BE2C (cell line): Measurements from ENCODE around the gene AKAP14.
"Not testable (repeated sequence)": the region's sequence is repeated elsewhere in the genome, so short reads cannot be mapped to it uniquely, and the experiment has no call there.

Source experiments
- DNase-seq: peaks from one replicate; pipeline ENCODE4 v3.0.0-alpha.2; 2020
- H3K27me3 ChIP-seq: fragments of 250-450 bp; sonication (Bioruptor Pico); 2 replicates; pipeline ENCODE4 v1.5.1; 2020; ENCODE audit warnings: mild to moderate bottlenecking
- H3K36me3 ChIP-seq: fragments of 250-450 bp; sonication (Bioruptor Pico); 2 replicates; pipeline ENCODE4 v1.5.1; 2020; ENCODE audit warnings: mild to moderate bottlenecking
- H3K4me1 ChIP-seq: fragments of 250-450 bp; sonication (Bioruptor Pico); 2 replicates; pipeline ENCODE4 v1.5.1; 2020
- H3K4me3 ChIP-seq: 2 replicates; pipeline ENCODE4 v1.5.1; 2011; ENCODE audit warnings: low read depth, low read length
- H3K9me3 ChIP-seq: fragments of 250-450 bp; sonication (Bioruptor Pico); 2 replicates; pipeline ENCODE4 v1.5.1; 2020
- CTCF ChIP-seq: IDR thresholded peaks from 2 replicates; pipeline ENCODE4 v1.5.1; 2012; ENCODE audit warnings: mild to moderate bottlenecking, low read depth, low read length

AKAP14 gene

GRCh38 chrX:119887721-119888425, 7.8 kb upstream of the AKAP14 start:
- Histone ChIP-seq H3K36me3 (no peaks in the 10 kb centered on the region), H3K4me3 (peak overlapping the region; percentile 54), H3K4me1 (no peaks in the 10 kb centered on the region), H3K27me3 (no peaks in the 10 kb centered on the region), H3K9me3 (no peaks in the 10 kb centered on the region)
- peak; percentile 84 for DNase-seq
- peak; percentile 72 for TF ChIP-seq CTCF

- not testable (repeated sequence) for DNase-seq, H3K4me3 ChIP-seq, H3K4me1 ChIP-seq
Measured at GRCh38 chrX:119890626-119891025, 5.1 kb upstream of the AKAP14 start.

GRCh38 chrX:119891961-119892692, 3.6 kb upstream of the AKAP14 start:
- not testable (repeated sequence) for H3K9me3 ChIP-seq, DNase-seq, H3K4me3 ChIP-seq, H3K36me3 ChIP-seq, H3K4me1 ChIP-seq, H3K27me3 ChIP-seq

More at GRCh38 chrX:119890626-119891025, 5.1 kb upstream of the AKAP14 start:
- not testable (repeated sequence) for H3K27me3 ChIP-seq, H3K36me3 ChIP-seq, H3K9me3 ChIP-seq

GRCh38 chrX:119899125-119899524, 3.4 kb downstream of the AKAP14 start:
- DNase-seq = no peak
- Histone ChIP-seq H3K4me3 (no peak overlapping the region), H3K27me3 (no peaks in the 10 kb centered on the region), H3K36me3 (no peaks in the 10 kb centered on the region), H3K4me1 (no peaks in the 10 kb centered on the region), H3K9me3 (no peaks in the 10 kb centered on the region)
- TF ChIP-seq CTCF = no peak

- Histone ChIP-seq H3K27me3 (no peaks in the 10 kb centered on the region), H3K4me1 (no peaks in the 10 kb centered on the region), H3K9me3 (no peaks in the 10 kb centered on the region), H3K36me3 (no peaks in the 10 kb centered on the region), H3K4me3 (no peak overlapping the region)
- no peak for TF ChIP-seq CTCF
- no peak for DNase-seq
Measured at GRCh38 chrX:119900976-119901375, 5.3 kb downstream of the AKAP14 start.

GRCh38 chrX:119916310-119916709, 20.6 kb downstream of the AKAP14 start:
- TF ChIP-seq CTCF = no peak
- H3K9me3 ChIP-seq = no peaks in the 10 kb centered on the region
- no peaks in the 10 kb centered on the region for H3K36me3 ChIP-seq
- no peaks in the 10 kb centered on the region for H3K4me1 ChIP-seq
- DNase-seq = no peak
- H3K27me3 ChIP-seq = no peaks in the 10 kb centered on the region
- H3K4me3 ChIP-seq = no peak overlapping the region

GRCh38 chrX:119917877-119918276, 22.2 kb downstream of the AKAP14 start:
- Histone ChIP-seq H3K9me3 (no peaks in the 10 kb centered on the region), H3K4me1 (no peaks in the 10 kb centered on the region), H3K27me3 (no peaks in the 10 kb centered on the region), H3K36me3 (no peaks in the 10 kb centered on the region), H3K4me3 (no peak overlapping the region)
- TF ChIP-seq CTCF = no peak
- DNase-seq = no peak
